Karpas-422 (cell line): ENCODE measurements around the gene APOA1. TPM values are rescaled to one million over a fixed set of nuclear protein-coding genes. Genes with fewer than 3 reads are reported as not detected.
A peak's percentile ranks its signal among the peaks of the same experiment; 100 is the strongest.

ENCODE experiments used
- DNase-seq: peaks from one replicate; pipeline ENCODE4 v3.0.0-alpha.2; 2015
- H2AFZ ChIP-seq: fragments of 200-600 bp; sonication (generic); 2 replicates; pipeline ENCODE4 v1.6.1; 2014; ENCODE audit warnings: antibody characterized with exemption, low read length, mixed read lengths
- H3K27ac ChIP-seq: fragments of 200-600 bp; sonication (generic); 2 replicates; pipeline ENCODE4 v1.5.1; 2014; ENCODE audit warnings: mild to moderate bottlenecking, low read length, moderate library complexity
- H3K27me3 ChIP-seq: fragments of 200-600 bp; sonication (generic); 2 replicates; pipeline ENCODE4 v1.6.1; 2014; ENCODE audit warnings: low read length, mixed read lengths
- H3K36me3 ChIP-seq: fragments of 200-600 bp; sonication (generic); 2 replicates; pipeline ENCODE4 v1.6.1; 2014; ENCODE audit warnings: low read length, mixed read lengths; ENCODE audit not compliant: insufficient read depth
- H3K4me1 ChIP-seq: fragments of 200-600 bp; sonication (generic); 2 replicates; pipeline ENCODE4 v1.6.1; 2014; ENCODE audit warnings: mild to moderate bottlenecking, low read length, mixed read lengths
- H3K4me2 ChIP-seq: fragments of 200-600 bp; sonication (generic); 2 replicates; pipeline ENCODE4 v1.6.1; 2014; ENCODE audit warnings: low read length, low read depth, mild to moderate bottlenecking; ENCODE audit not compliant: poor library complexity, severe bottlenecking
- H3K4me3 ChIP-seq: fragments of 200-600 bp; sonication (generic); 2 replicates; pipeline ENCODE4 v1.5.1; 2014; ENCODE audit warnings: mild to moderate bottlenecking, antibody characterized with exemption, low read length, mixed read lengths
- H3K79me2 ChIP-seq: fragments of 200-600 bp; sonication (generic); 2 replicates; pipeline ENCODE4 v1.6.1; 2014; ENCODE audit warnings: mild to moderate bottlenecking, low read length, mixed read lengths
- H3K9ac ChIP-seq: fragments of 200-600 bp; sonication (generic); 2 replicates; pipeline ENCODE4 v1.6.0; 2014; ENCODE audit warnings: low read length
- H3K9me2 ChIP-seq: fragments of 200-600 bp; sonication (generic), shearing (Covaris generic); replicated peaks from 2 replicates; pipeline ENCODE4 v1.6.0; 2014; ENCODE audit warnings: mild to moderate bottlenecking, low read length, moderate library complexity; ENCODE audit not compliant: insufficient read depth
- H3K9me3 ChIP-seq: fragments of 300-700, 200-600 bp; sonication (generic); 2 replicates; pipeline ENCODE4 v1.6.1; 2014; ENCODE audit warnings: low read length, mixed read lengths
- H4K20me1 ChIP-seq: fragments of 200-600 bp; sonication (generic); 2 replicates; pipeline ENCODE4 v1.6.1; 2014; ENCODE audit warnings: mild to moderate bottlenecking, antibody characterized with exemption, low read length, low read depth; ENCODE audit not compliant: insufficient read depth
- total RNA-seq: library from RNA; depleted of rRNA; stranded (reverse); fragments of >200 nt; shearing (Covaris generic); gene quantifications from 2 replicates; pipeline ENCODE4 v1.2.3, GENCODE V29; 2014; ENCODE audit warnings: low replicate concordance

The APOA1 gene
- total RNA-seq, 1 experiment from 2014 or later = not detected

DNA sequence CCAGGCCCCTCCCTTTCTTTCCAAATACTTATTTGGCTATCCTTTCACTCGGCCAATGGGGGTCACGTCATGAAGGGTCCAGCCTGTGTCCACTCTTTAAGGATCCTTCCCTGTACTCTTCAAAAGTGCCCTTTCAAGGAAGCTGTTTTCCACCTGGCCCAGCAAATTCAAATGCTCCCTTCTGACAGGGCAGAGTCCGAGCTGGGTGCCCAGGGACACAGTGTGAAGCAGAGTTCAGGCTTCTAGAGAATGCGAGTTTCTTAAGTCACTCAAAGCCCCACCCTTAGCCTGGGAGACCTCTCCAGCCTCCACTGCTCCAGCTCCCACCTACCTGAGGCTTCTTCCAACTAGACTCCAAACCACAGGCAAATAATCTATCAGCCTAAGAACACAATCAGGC, 5.5 kb upstream of the APOA1 start:
- H3K36me3 ChIP-seq = no peaks in the 10 kb centered on the region
- no peaks in the 10 kb centered on the region for H4K20me1 ChIP-seq
- no peaks in the 10 kb centered on the region for H3K4me1 ChIP-seq
- H3K79me2 ChIP-seq = no peaks in the 10 kb centered on the region
- no peak overlapping the region for H2AFZ ChIP-seq
- H3K4me2 ChIP-seq = no peak overlapping the region
- H3K9ac ChIP-seq = no peak overlapping the region
- no peaks in the 10 kb centered on the region for H3K9me2 ChIP-seq
- DNase-seq = no peak
- H3K27me3 ChIP-seq = no peaks in the 10 kb centered on the region
- no peak overlapping the region for H3K4me3 ChIP-seq
- no peak overlapping the region for H3K27ac ChIP-seq
- no peaks in the 10 kb centered on the region for H3K9me3 ChIP-seq

DNA sequence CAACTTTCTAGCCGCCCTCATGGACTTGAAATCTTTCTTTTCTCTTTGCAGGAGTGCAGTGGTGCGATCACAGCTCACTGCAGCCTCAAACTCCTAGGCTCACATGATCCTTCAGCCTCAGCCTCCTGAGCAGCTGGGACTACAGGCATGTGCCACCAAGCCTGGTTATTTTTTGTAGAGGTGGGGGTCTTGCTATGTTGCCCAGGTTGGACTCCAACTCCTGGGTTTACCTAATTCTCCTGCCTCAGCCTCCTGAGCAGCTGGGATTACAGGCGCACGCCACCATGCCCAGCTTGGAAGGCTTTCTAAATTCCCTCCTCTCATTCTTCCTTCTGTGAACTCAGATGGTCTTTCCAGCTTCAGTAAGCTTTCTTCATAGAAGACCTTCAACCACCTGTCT, 4.7 kb upstream of the APOA1 start:
- Histone ChIP-seq H2AFZ (no peak overlapping the region), H3K27ac (no peak overlapping the region), H3K9me3 (no peaks in the 10 kb centered on the region), H3K4me2 (no peak overlapping the region), H3K4me1 (no peaks in the 10 kb centered on the region), H3K9ac (no peak overlapping the region), H4K20me1 (no peaks in the 10 kb centered on the region), H3K79me2 (no peaks in the 10 kb centered on the region), H3K27me3 (no peaks in the 10 kb centered on the region), H3K4me3 (no peak overlapping the region), H3K36me3 (no peaks in the 10 kb centered on the region), H3K9me2 (no peaks in the 10 kb centered on the region)
- DNase-seq = no peak

DNA sequence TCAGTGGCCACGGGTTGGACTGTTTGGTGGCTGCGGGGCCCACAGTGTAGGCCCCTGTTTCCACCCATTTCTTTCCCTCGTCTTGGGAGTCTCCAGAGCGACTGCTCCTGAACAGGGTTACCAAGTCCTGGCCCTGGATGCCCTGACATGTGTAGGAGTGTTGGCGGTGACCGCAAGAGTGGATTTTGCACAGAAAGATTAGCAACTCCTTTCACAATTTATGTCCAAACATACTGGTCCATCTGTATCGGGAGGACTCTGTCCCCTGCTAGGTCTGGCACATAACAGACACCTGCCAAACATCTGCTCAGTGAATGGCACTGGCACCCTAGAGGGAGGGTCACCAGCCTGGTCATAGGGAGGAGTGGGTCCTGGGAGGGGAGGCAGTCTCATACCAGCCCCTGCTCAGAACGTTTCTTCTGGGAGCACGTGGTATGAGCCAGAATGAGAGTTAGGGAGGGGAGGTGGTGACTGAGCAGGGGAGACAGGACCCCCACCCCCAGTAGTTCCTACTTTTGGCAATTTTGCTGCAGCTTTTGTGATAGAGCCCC, 3.4 kb upstream of the APOA1 start:
- no peak overlapping the region for H3K4me2 ChIP-seq

DNA sequence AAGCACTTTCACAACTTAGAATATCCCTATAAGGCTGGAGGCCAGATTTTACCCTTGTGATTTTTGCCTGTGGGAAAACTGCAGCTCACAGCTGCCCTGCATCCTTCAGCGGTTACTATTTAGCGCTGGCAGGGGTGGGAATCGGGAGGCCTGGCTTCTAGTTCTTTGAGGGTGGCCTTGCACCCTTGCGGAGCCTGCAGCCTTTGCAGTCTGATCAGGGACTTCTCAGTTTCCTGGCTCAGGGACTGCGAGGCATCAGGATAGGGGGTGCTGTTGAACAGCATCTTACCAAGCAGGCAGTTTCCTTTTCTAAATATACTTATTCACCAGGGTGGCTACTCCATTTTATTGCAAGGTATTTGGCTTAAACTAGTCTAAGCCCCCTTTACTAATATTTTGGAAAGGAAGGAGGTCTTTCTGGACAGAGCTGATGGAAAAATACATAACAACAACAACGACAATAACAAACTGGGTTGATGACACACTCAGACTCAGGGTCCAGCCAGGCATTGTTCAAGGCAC, 2.9 kb upstream of the APOA1 start:
- Histone ChIP-seq H3K27ac (no peak overlapping the region), H3K9me2 (no peaks in the 10 kb centered on the region), H2AFZ (no peak overlapping the region), H3K9me3 (no peaks in the 10 kb centered on the region), H3K79me2 (no peaks in the 10 kb centered on the region), H3K4me3 (no peak overlapping the region), H3K36me3 (no peaks in the 10 kb centered on the region), H3K9ac (no peak overlapping the region), H3K4me1 (peaks cover 6% of the 10 kb centered on the region), H3K4me2 (no peak overlapping the region), H3K27me3 (no peaks in the 10 kb centered on the region), H4K20me1 (no peaks in the 10 kb centered on the region)
- DNase-seq = no peak

More for the DNA sequence above, 3.4 kb upstream of the APOA1 start:
- Histone ChIP-seq H2AFZ (no peak overlapping the region), H3K9me3 (no peaks in the 10 kb centered on the region), H4K20me1 (no peaks in the 10 kb centered on the region), H3K27me3 (no peaks in the 10 kb centered on the region), H3K79me2 (no peaks in the 10 kb centered on the region), H3K4me1 (peaks cover under 1% of the 10 kb centered on the region), H3K9ac (no peak overlapping the region), H3K36me3 (no peaks in the 10 kb centered on the region), H3K27ac (no peak overlapping the region), H3K9me2 (no peaks in the 10 kb centered on the region), H3K4me3 (no peak overlapping the region)
- DNase-seq = no peak

DNA sequence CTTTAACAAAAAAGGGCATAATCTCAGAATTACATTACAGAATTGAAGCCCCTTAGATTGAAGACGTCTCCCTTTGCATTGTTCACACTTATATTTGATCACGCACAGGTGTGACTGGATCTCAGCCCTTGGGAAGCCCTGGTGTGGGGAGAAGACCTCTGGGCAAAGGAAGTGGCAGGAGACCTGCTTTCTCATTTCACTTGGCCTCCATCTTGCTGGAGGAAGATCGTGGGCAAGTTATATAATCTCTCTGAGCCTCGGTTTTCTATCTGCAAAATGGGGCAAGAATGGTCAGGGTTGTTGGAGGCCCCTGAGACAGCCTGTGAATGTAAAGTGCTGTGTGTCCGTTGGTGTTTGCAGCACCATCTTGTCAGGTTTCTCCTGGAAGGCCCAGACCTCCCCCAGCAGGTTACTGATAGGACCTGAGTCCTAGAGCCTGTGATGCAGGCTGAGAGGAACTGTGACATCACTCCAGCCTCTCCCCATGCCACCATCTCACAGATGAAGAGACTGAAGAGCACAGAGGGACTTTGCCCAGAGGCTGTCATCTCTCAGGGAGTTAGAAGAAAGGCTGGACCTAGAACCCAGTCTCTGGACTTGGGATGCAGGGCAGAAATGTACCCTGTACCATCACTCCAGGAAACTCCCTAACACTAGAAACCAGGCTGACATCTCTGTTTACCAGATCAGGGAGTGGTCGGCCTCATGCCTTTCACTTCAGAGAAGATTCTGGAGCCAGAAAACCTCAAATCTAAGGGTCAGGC, 1.1 kb upstream of the APOA1 start:
- no peak overlapping the region for H3K4me3 ChIP-seq
- no peak overlapping the region for H2AFZ ChIP-seq
- H3K9me3 ChIP-seq = no peaks in the 10 kb centered on the region
- H3K9me2 ChIP-seq = no peaks in the 10 kb centered on the region
- no peaks in the 10 kb centered on the region for H4K20me1 ChIP-seq
- H3K79me2 ChIP-seq = no peaks in the 10 kb centered on the region
- H3K27me3 ChIP-seq = no peaks in the 10 kb centered on the region
- no peak for DNase-seq
- no peaks in the 10 kb centered on the region for H3K36me3 ChIP-seq
- no peak overlapping the region for H3K9ac ChIP-seq
- H3K4me2 ChIP-seq = no peak overlapping the region
- no peak overlapping the region for H3K27ac ChIP-seq
- peaks cover 7% of the 10 kb centered on the region for H3K4me1 ChIP-seq

DNA sequence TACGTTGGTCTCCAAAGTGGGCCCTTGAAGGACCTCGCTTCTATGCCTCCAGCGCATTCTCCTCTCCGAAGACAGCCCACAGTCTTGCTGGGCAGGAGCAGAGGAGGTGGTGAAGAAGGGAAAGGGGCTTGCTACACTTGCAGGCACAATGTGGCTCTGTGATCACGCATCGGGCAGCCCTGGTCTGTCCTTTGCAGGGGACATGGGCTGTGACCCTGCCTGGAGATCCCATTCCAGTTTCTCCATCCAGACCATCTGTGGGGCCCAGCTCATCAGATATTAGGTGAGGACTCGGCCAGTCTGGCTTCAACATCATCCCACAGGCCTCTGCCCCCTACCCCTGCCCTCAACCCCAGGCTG, 810 bp downstream of the APOA1 start:
- Histone ChIP-seq H3K4me2 (no peak overlapping the region), H3K4me3 (no peak overlapping the region), H3K27me3 (no peaks in the 10 kb centered on the region), H3K4me1 (peaks cover 7% of the 10 kb centered on the region), H3K36me3 (no peaks in the 10 kb centered on the region), H3K79me2 (no peaks in the 10 kb centered on the region), H3K27ac (no peak overlapping the region), H3K9me3 (no peaks in the 10 kb centered on the region), H4K20me1 (no peaks in the 10 kb centered on the region), H2AFZ (no peak overlapping the region), H3K9me2 (no peaks in the 10 kb centered on the region), H3K9ac (no peak overlapping the region)
- no peak for DNase-seq

DNA sequence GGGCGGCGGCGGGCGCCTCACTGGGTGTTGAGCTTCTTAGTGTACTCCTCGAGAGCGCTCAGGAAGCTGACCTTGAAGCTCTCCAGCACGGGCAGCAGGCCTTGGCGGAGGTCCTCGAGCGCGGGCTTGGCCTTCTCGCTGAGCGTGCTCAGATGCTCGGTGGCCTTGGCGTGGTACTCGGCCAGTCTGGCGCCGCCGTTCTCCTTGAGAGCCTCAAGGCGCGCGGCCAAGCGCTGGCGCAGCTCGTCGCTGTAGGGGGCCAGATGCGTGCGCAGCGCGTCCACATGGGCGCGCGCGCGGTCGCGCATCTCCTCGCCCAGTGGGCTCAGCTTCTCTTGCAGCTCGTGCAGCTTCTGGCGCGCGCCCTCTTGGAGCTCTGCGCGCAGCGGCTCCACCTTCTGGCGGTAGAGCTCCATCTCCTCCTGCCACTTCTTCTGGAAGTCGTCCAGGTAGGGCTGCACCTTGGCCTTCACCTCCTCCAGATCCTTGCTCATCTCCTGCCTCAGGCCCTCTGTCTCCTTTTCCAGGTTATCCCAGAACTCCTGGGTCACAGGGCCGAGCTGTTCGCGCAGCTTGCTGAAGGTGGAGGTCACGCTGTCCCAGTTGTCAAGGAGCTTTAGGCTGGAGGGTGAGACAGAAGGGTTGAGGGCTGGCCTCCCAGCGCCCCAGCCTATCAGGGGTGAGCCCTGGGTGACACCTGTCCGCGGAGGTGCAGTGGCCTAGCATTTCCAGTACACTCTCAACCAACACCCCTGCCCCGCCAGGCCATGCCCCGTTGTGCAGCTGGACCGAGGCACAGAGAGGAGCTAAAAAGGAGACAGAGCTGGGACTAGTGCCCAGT, 1.4 kb downstream of the APOA1 start:
- Histone ChIP-seq H3K9me3 (no peaks in the 10 kb centered on the region), H4K20me1 (no peaks in the 10 kb centered on the region), H3K4me3 (peak overlapping the region; percentile 57; the same call in 1 of the 2 replicates), H3K36me3 (no peaks in the 10 kb centered on the region), H3K79me2 (no peaks in the 10 kb centered on the region), H3K9ac (peak overlapping the region; percentile 66), H2AFZ (peak overlapping the region; percentile 91), H3K27ac (no peak overlapping the region), H3K27me3 (no peaks in the 10 kb centered on the region), H3K4me1 (peaks cover 7% of the 10 kb centered on the region), H3K4me2 (peak overlapping the region; percentile 72), H3K9me2 (no peaks in the 10 kb centered on the region)
- peak; percentile 90 for DNase-seq
